Lower lobe of right lung (tissue), 2 donors: ENCODE data around the gene BOLA3. TPM values are rescaled to one million over a fixed set of nuclear protein-coding genes. Genes with fewer than 3 reads are reported as not detected.

Experiments used
- ATAC-seq, 2 donors: fragments of 200-7000 bp; cut with Tn5 transposase; one replicate each; pipeline ENCODE4 v1.9.1; 2020 to 2022; ENCODE audit warnings: mild to moderate bottlenecking in 2 of 2, moderate library complexity in 2 of 2
- DNase-seq: peaks from one replicate; pipeline ENCODE4 v3.0.0-alpha.2; 2020
- H3K27ac ChIP-seq: fragments of 200-600 bp; one replicate; pipeline ENCODE4 v1.8.0; 2022
- H3K27me3 ChIP-seq: fragments of 200-600 bp; one replicate; pipeline ENCODE4 v1.8.0; 2022; ENCODE audit warnings: low read depth
- H3K36me3 ChIP-seq: fragments of 200-600 bp; one replicate; pipeline ENCODE4 v1.8.0; 2022; ENCODE audit warnings: mild to moderate bottlenecking
- H3K4me1 ChIP-seq: fragments of 200-600 bp; one replicate; pipeline ENCODE4 v1.8.0; 2022
- H3K4me3 ChIP-seq: fragments of 200-600 bp; one replicate; pipeline ENCODE4 v1.8.0; 2022; ENCODE audit warnings: mild to moderate bottlenecking
- H3K9me3 ChIP-seq: fragments of 200-600 bp; one replicate; pipeline ENCODE4 v1.8.0; 2022
- intact Hi-C: fragments of 100-400 bp; cut with DNase I; formaldehyde crosslinking; loops from one replicate; pipeline ENCODE4 v1.11.0; 2022
- total RNA-seq: library from RNA; stranded (reverse); fragmentation: NEBNext Ultra II Directional; extraction: Animal tissue kit (Norgen Biotek cat#: 25700); gene quantifications from one replicate; pipeline ENCODE4 v1.2.1, GENCODE V29; 2021
- TF ChIP-seq, protein P1 (sequence below): fragments of 200-600 bp; IDR thresholded peaks from one replicate; pipeline ENCODE4 v1.8.0; 2022; ENCODE audit warnings: antibody characterized with exemption, mild to moderate bottlenecking
- donor health status: DM: no; HTN: yes; CAD: no; lungs with severe emphysema.

The BOLA3 gene
- total RNA-seq, 1 donor from 2014 or later = 19.6 TPM

- H3K27ac ChIP-seq = peak overlapping the region; percentile 51
- TF ChIP-seq, protein P1, sequence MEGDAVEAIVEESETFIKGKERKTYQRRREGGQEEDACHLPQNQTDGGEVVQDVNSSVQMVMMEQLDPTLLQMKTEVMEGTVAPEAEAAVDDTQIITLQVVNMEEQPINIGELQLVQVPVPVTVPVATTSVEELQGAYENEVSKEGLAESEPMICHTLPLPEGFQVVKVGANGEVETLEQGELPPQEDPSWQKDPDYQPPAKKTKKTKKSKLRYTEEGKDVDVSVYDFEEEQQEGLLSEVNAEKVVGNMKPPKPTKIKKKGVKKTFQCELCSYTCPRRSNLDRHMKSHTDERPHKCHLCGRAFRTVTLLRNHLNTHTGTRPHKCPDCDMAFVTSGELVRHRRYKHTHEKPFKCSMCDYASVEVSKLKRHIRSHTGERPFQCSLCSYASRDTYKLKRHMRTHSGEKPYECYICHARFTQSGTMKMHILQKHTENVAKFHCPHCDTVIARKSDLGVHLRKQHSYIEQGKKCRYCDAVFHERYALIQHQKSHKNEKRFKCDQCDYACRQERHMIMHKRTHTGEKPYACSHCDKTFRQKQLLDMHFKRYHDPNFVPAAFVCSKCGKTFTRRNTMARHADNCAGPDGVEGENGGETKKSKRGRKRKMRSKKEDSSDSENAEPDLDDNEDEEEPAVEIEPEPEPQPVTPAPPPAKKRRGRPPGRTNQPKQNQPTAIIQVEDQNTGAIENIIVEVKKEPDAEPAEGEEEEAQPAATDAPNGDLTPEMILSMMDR = no peak
- no peaks in the 10 kb centered on the region for H3K27me3 ChIP-seq
- no peak for DNase-seq
- intact Hi-C loops = no loop called here
- H3K4me3 ChIP-seq = no peak overlapping the region
- H3K4me1 ChIP-seq = peaks cover 5% of the 10 kb centered on the region
- no peak for ATAC-seq
- H3K36me3 ChIP-seq = peaks cover 91% of the 10 kb centered on the region
- H3K9me3 ChIP-seq = no peaks in the 10 kb centered on the region
Measured at GRCh38 chr2:74096052-74096451, 51.7 kb downstream of the BOLA3 start.

DNA sequence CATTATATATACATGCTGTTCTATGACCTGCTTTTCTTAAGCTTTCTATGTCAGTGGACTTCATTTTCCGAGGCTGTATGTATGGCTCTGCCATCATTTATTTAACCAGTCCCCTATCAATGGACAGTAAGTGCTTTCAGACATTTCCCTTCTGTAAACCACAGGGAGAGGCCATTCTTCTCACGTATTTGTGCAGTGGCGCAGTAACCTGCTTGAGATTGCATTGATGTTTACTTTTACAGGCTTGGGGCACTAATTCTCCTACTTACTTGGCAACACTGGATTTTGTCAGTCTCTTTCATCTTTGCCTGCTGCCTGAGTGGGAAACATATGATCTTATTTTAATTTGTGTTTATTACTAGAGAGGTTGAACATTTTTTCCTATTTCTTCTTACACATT lies 52.1 kb downstream of the BOLA3 start:
- Histone ChIP-seq H3K27ac (peak overlapping the region; percentile 51), H3K4me3 (no peak overlapping the region), H3K4me1 (peaks cover 1% of the 10 kb centered on the region), H3K36me3 (peaks cover 91% of the 10 kb centered on the region), H3K27me3 (no peaks in the 10 kb centered on the region), H3K9me3 (no peaks in the 10 kb centered on the region)
- TF ChIP-seq, protein P1 = no peak
- ATAC-seq (peak; percentile 12 to 68), DNase-seq (no peak)
- intact Hi-C loops = no loop called here

DNA sequence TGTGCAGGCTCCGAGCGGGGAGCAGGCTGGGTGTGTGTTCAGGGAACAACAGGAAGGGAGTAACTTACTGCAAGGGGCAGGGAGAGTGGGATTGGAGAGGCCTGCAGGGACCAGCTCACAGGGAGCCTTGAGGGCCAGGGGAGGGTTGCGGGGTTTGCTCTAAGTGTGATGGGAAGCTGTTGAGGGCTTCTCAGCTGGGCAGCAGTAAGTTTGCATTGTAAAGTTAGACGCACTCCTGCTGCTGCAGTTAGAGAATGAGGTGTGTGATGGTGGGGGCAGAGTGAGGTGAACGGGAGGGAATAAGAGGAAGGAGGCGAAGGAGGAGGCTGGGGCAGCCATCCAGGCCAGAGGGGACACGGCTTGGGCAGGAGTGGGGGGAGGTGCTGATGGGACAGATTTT lies 53.4 kb downstream of the BOLA3 start:
- TF ChIP-seq, protein P1 = no peak
- Histone ChIP-seq H3K36me3 (peaks cover 91% of the 10 kb centered on the region), H3K27ac (no peak overlapping the region), H3K4me1 (no peaks in the 10 kb centered on the region), H3K4me3 (no peak overlapping the region), H3K9me3 (no peaks in the 10 kb centered on the region), H3K27me3 (no peaks in the 10 kb centered on the region)
- DNase-seq (no peak), ATAC-seq (no peak)
- intact Hi-C loops = no loop called here

DNA sequence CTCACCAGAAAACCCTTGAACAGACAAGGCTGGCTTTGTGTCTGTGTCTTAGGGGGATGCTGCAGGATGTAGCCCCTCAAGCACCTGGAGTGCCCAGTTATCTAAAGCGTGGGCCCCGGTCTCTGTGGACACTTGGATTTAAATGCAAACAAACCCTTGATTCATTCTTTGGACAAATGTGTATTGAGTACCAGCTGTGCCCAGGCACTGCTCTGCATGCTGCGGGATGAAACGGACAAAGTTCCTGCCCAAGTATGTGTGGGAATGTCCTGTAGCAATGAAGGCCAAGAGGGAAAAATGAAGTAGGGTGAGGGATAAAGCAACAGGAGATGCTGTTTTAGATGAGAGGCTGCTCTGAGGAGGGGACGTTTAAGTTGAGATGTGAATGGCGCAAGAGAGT lies 53.9 kb downstream of the BOLA3 start:
- no peak for ATAC-seq
- H3K4me1 ChIP-seq = no peaks in the 10 kb centered on the region
- no peak overlapping the region for H3K27ac ChIP-seq
- intact Hi-C loops = no loop called here
- peaks cover 91% of the 10 kb centered on the region for H3K36me3 ChIP-seq
- DNase-seq = no peak
- TF ChIP-seq, protein P1 = no peak
- H3K27me3 ChIP-seq = no peaks in the 10 kb centered on the region
- no peak overlapping the region for H3K4me3 ChIP-seq
- H3K9me3 ChIP-seq = no peaks in the 10 kb centered on the region

DNA sequence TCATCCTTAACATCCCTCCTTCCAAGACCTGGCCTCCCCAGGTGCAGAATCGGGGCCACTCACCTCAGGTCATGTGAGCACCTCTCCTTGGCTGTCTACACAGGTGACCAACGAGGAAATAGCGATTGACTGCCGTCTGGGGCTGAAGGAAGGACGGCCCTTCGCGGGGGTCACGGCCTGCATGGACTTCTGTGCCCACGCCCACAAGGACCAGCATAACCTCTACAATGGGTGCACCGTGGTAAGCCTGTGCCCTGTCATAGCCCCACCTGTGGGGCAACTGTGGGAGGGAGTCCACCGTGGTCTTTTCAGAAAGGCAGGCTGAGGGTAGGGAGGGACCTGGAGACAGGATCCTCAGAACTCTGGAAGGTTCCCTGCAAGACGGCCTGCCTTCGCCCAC lies 54.3 kb downstream of the BOLA3 start:
- H3K9me3 ChIP-seq = no peaks in the 10 kb centered on the region
- no peak for ATAC-seq

More for the DNA sequence above, 54.3 kb downstream of the BOLA3 start:
- intact Hi-C loops = no loop called here
- Histone ChIP-seq H3K36me3 (peaks cover 91% of the 10 kb centered on the region), H3K27ac (no peak overlapping the region), H3K4me3 (no peak overlapping the region), H3K4me1 (no peaks in the 10 kb centered on the region), H3K27me3 (no peaks in the 10 kb centered on the region)
- no peak for DNase-seq
- TF ChIP-seq, protein P1 = no peak
